K562 (cell line): ENCODE data around the gene ZNF559. TPM values are rescaled to one million over a fixed set of nuclear protein-coding genes. Genes with fewer than 3 reads are reported as not detected.

Source experiments
- ATAC-seq: fragments of 200-7000 bp; cut with Tn5 transposase; 3 replicates; pipeline ENCODE4 v1.9.1; 2020; ENCODE audit warnings: moderate library complexity
- BruUV-seq: library from RNA; stranded (reverse); fragments of 400-500 nt; replicated peaks from 2 replicates; lab custom pipeline; 2021; lab: Mats Ljungman, UMichigan
- CTCF ChIA-PET: fragments of 300-600 bp; formaldehyde crosslinking; extraction: SDS; loops from one replicate; lab custom pipeline; 2021; ENCODE audit warnings: low intra/inter-chr PET ratio; lab: Yijun Ruan, JAX
- POLR2A ChIA-PET: fragments of 300-600, 350-650 bp; sonication (Branson Sonifier 250); formaldehyde crosslinking; extraction: SDS; loops from one replicate; lab custom pipeline; 2021; ENCODE audit warnings: antibody characterized with exemption, inconsistent platforms; lab: Yijun Ruan, JAX
- DNase-seq, 4 experiments: peaks; one replicate each; pipeline versions ENCODE4 v3.0.0 to v3.0.0-alpha.2; 2011 to 2018; ENCODE audit warnings: low spot score in 3 of 4, mixed read lengths in 3 of 4; ENCODE audit errors: extremely low read depth in 1 of 4
- FAIRE-seq: peaks from 2 replicates; lab custom pipeline; 2011; peaks lifted over from hg19 to GRCh38; lab: Jason Lieb, UNC
- H2AFZ ChIP-seq: 2 replicates; pipeline ENCODE4 v1.6.0; 2011; ENCODE audit warnings: low read depth, low read length, control low read depth, inconsistent platforms
- H3K27ac ChIP-seq: fragments of 200-600 bp; 3 replicates; pipeline ENCODE4 v1.8.0; 2011; ENCODE audit warnings: low read depth, mild to moderate bottlenecking, control low read depth, inconsistent platforms, low read length, moderate library complexity, mixed read lengths; ENCODE audit errors: extremely low read depth
- H3K27me3 ChIP-seq, 2 experiments: fragments of 300-600 bp in 1 of 2; 2 replicates in 1 of 2; 3 replicates in 1 of 2; pipeline versions ENCODE4 v1.6.0 to v1.8.0; 2011; ENCODE audit warnings: inconsistent platforms in 2 of 2, low read length in 2 of 2, mild to moderate bottlenecking in 1 of 2, mixed read lengths in 1 of 2, moderate library complexity in 1 of 2; ENCODE audit not compliant: control insufficient read depth in 2 of 2, insufficient read depth in 2 of 2
- H3K36me3 ChIP-seq: fragments of 300-600 bp; 3 replicates; pipeline ENCODE4 v1.8.0; 2011; ENCODE audit warnings: mild to moderate bottlenecking, low read length, inconsistent platforms; ENCODE audit not compliant: control insufficient read depth, insufficient read depth
- H3K4me1 ChIP-seq, 2 experiments: fragments of 200-600 bp in 1 of 2; replicated peaks in 1 of 2; 2 replicates in 1 of 2; 3 replicates in 1 of 2; pipeline versions ENCODE4 v1.5.1 to v1.8.0; 2011; ENCODE audit warnings: inconsistent platforms in 2 of 2, low read length in 2 of 2, mild to moderate bottlenecking in 1 of 2, mixed read lengths in 1 of 2, moderate library complexity in 1 of 2; ENCODE audit not compliant: control insufficient read depth in 2 of 2, insufficient read depth in 2 of 2
- H3K4me2 ChIP-seq: 2 replicates; pipeline ENCODE4 v1.6.1; 2011; ENCODE audit warnings: low read length, control low read depth, inconsistent platforms, mixed read lengths; ENCODE audit not compliant: insufficient read depth
- H3K4me3 ChIP-seq: fragments of 200-600 bp; sonication (generic), shearing (Covaris generic); 2 replicates; pipeline ENCODE4 v1.5.1; 2016; ENCODE audit warnings: control low read depth, inconsistent platforms
- H3K79me2 ChIP-seq: fragments of 200-600 bp; 3 replicates; pipeline ENCODE4 v1.8.0; 2011; ENCODE audit warnings: low read length, inconsistent platforms; ENCODE audit not compliant: control insufficient read depth, insufficient read depth
- H3K9ac ChIP-seq, 2 experiments: 2 replicates each; pipeline versions ENCODE4 v1.6.0 to v1.6.1; 2011; ENCODE audit warnings: low read depth in 2 of 2, low read length in 2 of 2, control low read depth in 1 of 2, inconsistent platforms in 1 of 2, mild to moderate bottlenecking in 1 of 2, mixed read lengths in 1 of 2; ENCODE audit not compliant: insufficient read depth in 1 of 2
- H3K9me1 ChIP-seq: one replicate; pipeline ENCODE4 v1.6.0; 2011; ENCODE audit warnings: inconsistent platforms, mild to moderate bottlenecking, low read length, moderate library complexity; ENCODE audit not compliant: control insufficient read depth, insufficient read depth
- H3K9me3 ChIP-seq: replicated peaks from 2 replicates; pipeline ENCODE4 v1.5.1; 2011; ENCODE audit warnings: low read depth, low read length, inconsistent platforms; ENCODE audit not compliant: control insufficient read depth, insufficient read depth
- H4K20me1 ChIP-seq: replicated peaks from 2 replicates; pipeline ENCODE4 v1.6.1; 2011; ENCODE audit warnings: low read length, inconsistent platforms, mixed read lengths; ENCODE audit not compliant: control insufficient read depth, insufficient read depth
- CHCHD3 ChIP-seq: fragments of 250-450 bp; sonication (Bioruptor Pico); IDR thresholded peaks from 2 replicates; pipeline ENCODE4 v2.1.2; 2022; ENCODE audit warnings: mild to moderate bottlenecking
- TFAP4 ChIP-seq: sonication (generic); formaldehyde crosslinking; IDR thresholded peaks from 2 replicates; pipeline ENCODE4 v1.8.0; 2022; ENCODE audit warnings: missing genetic modification reagents, mild to moderate bottlenecking, moderate library complexity, borderline replicate concordance
- YY1 ChIP-seq, 3 experiments: IDR thresholded peaks; 2 replicates each; pipeline ENCODE4 v1.6.1; 2011; ENCODE audit warnings: low read length in 2 of 3, mild to moderate bottlenecking in 2 of 3, moderate library complexity in 2 of 3, borderline replicate concordance in 1 of 3, control low read depth in 1 of 3, low read depth in 1 of 3; ENCODE audit not compliant: insufficient read depth in 3 of 3, insufficient replicate concordance in 2 of 3, control insufficient read depth in 1 of 3, insufficient read length in 1 of 3; ENCODE audit errors: extremely low read depth in 1 of 3
- ZBTB1 ChIP-seq: sonication (generic); formaldehyde crosslinking; IDR thresholded peaks from 2 replicates; pipeline ENCODE4 v1.8.1; 2023; ENCODE audit warnings: missing genetic modification reagents, low read depth, mild to moderate bottlenecking, borderline replicate concordance
- ZFP30 ChIP-seq: fragments of 250-450 bp; sonication (Bioruptor Pico); IDR thresholded peaks from 2 replicates; pipeline ENCODE4 v1.8.0; 2022; ENCODE audit warnings: moderate library complexity, mild to moderate bottlenecking, inconsistent platforms, borderline replicate concordance
- ZNF717 ChIP-seq: fragments of 250-450 bp; sonication (Bioruptor Pico); IDR thresholded peaks from 2 replicates; pipeline ENCODE4 v1.5.0; 2021
- WGBS: fragments of 100-300 bp; shearing (Covaris generic); methylation state at CpG from one replicate; pipeline ENCODE4 v1.1.6; 2016; ENCODE audit warnings: low coverage, mixed read lengths; ENCODE audit not compliant: insufficient coverage; ENCODE audit errors: missing lambda C conversion rate; 5-methylcytosine and 5-hydroxymethylcytosine counted together
- in situ Hi-C: fragments of 300-500 bp; cut with MboI; formaldehyde crosslinking; loops from 4 replicates; pipeline ENCODE4 v1.15.0; 2018; ENCODE audit warnings: inconsistent platforms, mixed read lengths
- intact Hi-C: fragments of 100-400 bp; cut with micrococcal nuclease; formaldehyde crosslinking; loops from 2 replicates; pipeline ENCODE4 v1.14.2; 2022
- polyA plus RNA-seq, 8 experiments: library from polyadenylated mRNA; depleted of rRNA in 4 of 8; stranded (reverse) in 5 of 8; unstranded in 3 of 8; fragments of >200 nt; fragmentation: Nextera tagmentation in 2 of 8; fragmentation: Illumina TruSeq in 1 of 8; extraction: Ambion mirVana in 2 of 8; extraction: Trizol in 1 of 8; gene quantifications; 2 replicates each; pipeline versions ENCODE4 v1.2.1 to v1.2.3, GENCODE V29; 2011 to 2014; ENCODE audit warnings: inconsistent platforms in 1 of 8, missing spikeins in 1 of 8
- total RNA-seq, 7 experiments: library from RNA; depleted of rRNA in 6 of 7; stranded (reverse); fragments of >200 nt in 6 of 7; fragmentation: Illumina TruSeq in 2 of 7; extraction: Trizol in 2 of 7; gene quantifications; 2 replicates each; pipeline versions ENCODE4 v1.2.1 to v1.2.3, GENCODE V29; 2011 to 2021; ENCODE audit warnings: low replicate concordance in 1 of 7
- TF ChIP-seq, protein P1 (sequence below), 2 experiments: fragments of 250-450 bp in 1 of 2; fragments of 450-650 bp in 1 of 2; sonication (Bioruptor Pico) in 1 of 2; IDR thresholded peaks; 2 replicates each; pipeline versions ENCODE4 v1.6.1 to v1.8.0; 2016 to 2021; ENCODE audit warnings: mild to moderate bottlenecking in 2 of 2, moderate library complexity in 2 of 2, missing compliant biosample characterization in 1 of 2, missing genetic modification characterization in 1 of 2
- TF ChIP-seq, protein P2 (sequence below): fragments of 250-450 bp; sonication (Bioruptor Pico); IDR thresholded peaks from 2 replicates; pipeline ENCODE4 v1.8.0; 2022; ENCODE audit warnings: inconsistent platforms, mild to moderate bottlenecking, moderate library complexity, borderline replicate concordance
- TF ChIP-seq, protein P3 (sequence below), 2 experiments: fragments of 450-650 bp in 1 of 2; sonication (generic) in 1 of 2; formaldehyde crosslinking in 1 of 2; IDR thresholded peaks in 1 of 2; conservative IDR thresholded peaks in 1 of 2; 2 replicates each; pipeline versions ENCODE4 v1.6.1 to v1.8.1; 2016 to 2023; ENCODE audit warnings: mild to moderate bottlenecking in 2 of 2, moderate library complexity in 2 of 2, inconsistent platforms in 1 of 2, missing genetic modification reagents in 1 of 2
- TF ChIP-seq, protein P4 (sequence below): fragments of 450-650 bp; formaldehyde crosslinking; IDR thresholded peaks from 2 replicates; pipeline ENCODE4 v1.4.0; 2020; ENCODE audit warnings: mild to moderate bottlenecking, moderate library complexity
- TF ChIP-seq, protein P5 (sequence below): fragments of 200-800 bp; sonication (Bioruptor generic); IDR thresholded peaks from 2 replicates; pipeline ENCODE4 v1.6.1; 2017; ENCODE audit warnings: missing genetic modification characterization, missing compliant biosample characterization

ZNF559 gene
- total and polyA plus RNA-seq, 9 of the 15 experiments (the other 6 are each of a cell fraction or from before 2014, with no cell fraction given), result 4.0 to 21.5 (median 11.5) TPM

GRCh38 chr19:9354651-9355050, 30.7 kb downstream of the ZNF559 start (continued):
- TF ChIP-seq ZFP30, result no peak
- TF ChIP-seq YY1 (IDR thresholded peaks at IDR 0.05; ENCODE audit: borderline replicate concordance in 1 of 3, control insufficient read depth in 1 of 3, extremely low read depth in 1 of 3, insufficient read depth in 3 of 3, insufficient read length in 1 of 3, insufficient replicate concordance in 2 of 3, low read depth in 1 of 3, low read length in 2 of 3), result no peak

- Histone ChIP-seq H3K9me3 (no peaks in the 10 kb centered on the region), H3K79me2 (no peaks in the 10 kb centered on the region), H4K20me1 (no peaks in the 10 kb centered on the region), H3K4me2 (peak within 1 kb of the TSS; percentile 68), H3K9ac (no peak within 1 kb of the TSS), H3K9me1 (no peaks in the 10 kb centered on the region), H3K27ac (no peak within 1 kb of the TSS), H3K4me1 (peaks cover 0 to 6% of the 10 kb centered on the region in 2 experiments; a peak in 2 of 5 replicates), H3K36me3 (no peaks in the 10 kb centered on the region), H2AFZ (peak within 1 kb of the TSS; percentile 76), H3K27me3 (peaks cover 3 to 8% of the 10 kb centered on the region in 2 experiments; a peak in 2 of 5 replicates), H3K4me3 (peak within 1 kb of the TSS; percentile 42)
- ATAC-seq (peak; percentile 81), DNase-seq (peak; percentile 22 to 28 (median 25)), FAIRE-seq (no peak)
- CTCF ChIA-PET, result no interaction called here
- in situ Hi-C loops (no loop called here), intact Hi-C loops (no loop called here)
- WGBS, result 6% methylated on average over 28 of the region's 28 CpGs
- POLR2A ChIA-PET, result no interaction called here
- BruUV-seq, result no TSS peak
- TF ChIP-seq, protein P1, sequence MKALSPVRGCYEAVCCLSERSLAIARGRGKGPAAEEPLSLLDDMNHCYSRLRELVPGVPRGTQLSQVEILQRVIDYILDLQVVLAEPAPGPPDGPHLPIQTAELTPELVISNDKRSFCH (CRISPR knock-in tag; IDR thresholded peaks at IDR 0.05), result no peak
- TF ChIP-seq, protein P1 (tag; IDR thresholded peaks at IDR 0.05), result no peak
- TF ChIP-seq TFAP4 (CRISPR knock-in tag), result peak; percentile 62; the same call in 1 of the 2 replicates
- TF ChIP-seq CHCHD3 (CRISPR knock-in tag), result no peak
- TF ChIP-seq, protein P2, sequence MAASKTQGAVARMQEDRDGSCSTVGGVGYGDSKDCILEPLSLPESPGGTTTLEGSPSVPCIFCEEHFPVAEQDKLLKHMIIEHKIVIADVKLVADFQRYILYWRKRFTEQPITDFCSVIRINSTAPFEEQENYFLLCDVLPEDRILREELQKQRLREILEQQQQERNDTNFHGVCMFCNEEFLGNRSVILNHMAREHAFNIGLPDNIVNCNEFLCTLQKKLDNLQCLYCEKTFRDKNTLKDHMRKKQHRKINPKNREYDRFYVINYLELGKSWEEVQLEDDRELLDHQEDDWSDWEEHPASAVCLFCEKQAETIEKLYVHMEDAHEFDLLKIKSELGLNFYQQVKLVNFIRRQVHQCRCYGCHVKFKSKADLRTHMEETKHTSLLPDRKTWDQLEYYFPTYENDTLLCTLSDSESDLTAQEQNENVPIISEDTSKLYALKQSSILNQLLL, result no peak
- no peak for TF ChIP-seq ZNF717
- TF ChIP-seq, protein P3, sequence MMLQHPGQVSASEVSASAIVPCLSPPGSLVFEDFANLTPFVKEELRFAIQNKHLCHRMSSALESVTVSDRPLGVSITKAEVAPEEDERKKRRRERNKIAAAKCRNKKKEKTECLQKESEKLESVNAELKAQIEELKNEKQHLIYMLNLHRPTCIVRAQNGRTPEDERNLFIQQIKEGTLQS (IDR thresholded peaks at IDR 0.05), result no peak
- TF ChIP-seq, protein P3 (CRISPR knock-in tag; conservative IDR thresholded peaks at IDR 0.05), result no peak
- TF ChIP-seq ZBTB1 (CRISPR knock-in tag), result no peak
- TF ChIP-seq, protein P4, sequence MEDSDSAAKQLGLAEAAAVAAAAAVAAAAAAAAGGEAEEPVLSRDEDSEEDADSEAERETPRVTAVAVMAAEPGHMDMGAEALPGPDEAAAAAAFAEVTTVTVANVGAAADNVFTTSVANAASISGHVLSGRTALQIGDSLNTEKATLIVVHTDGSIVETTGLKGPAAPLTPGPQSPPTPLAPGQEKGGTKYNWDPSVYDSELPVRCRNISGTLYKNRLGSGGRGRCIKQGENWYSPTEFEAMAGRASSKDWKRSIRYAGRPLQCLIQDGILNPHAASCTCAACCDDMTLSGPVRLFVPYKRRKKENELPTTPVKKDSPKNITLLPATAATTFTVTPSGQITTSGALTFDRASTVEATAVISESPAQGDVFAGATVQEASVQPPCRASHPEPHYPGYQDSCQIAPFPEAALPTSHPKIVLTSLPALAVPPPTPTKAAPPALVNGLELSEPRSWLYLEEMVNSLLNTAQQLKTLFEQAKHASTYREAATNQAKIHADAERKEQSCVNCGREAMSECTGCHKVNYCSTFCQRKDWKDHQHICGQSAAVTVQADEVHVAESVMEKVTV, result no peak
- TF ChIP-seq, protein P5, sequence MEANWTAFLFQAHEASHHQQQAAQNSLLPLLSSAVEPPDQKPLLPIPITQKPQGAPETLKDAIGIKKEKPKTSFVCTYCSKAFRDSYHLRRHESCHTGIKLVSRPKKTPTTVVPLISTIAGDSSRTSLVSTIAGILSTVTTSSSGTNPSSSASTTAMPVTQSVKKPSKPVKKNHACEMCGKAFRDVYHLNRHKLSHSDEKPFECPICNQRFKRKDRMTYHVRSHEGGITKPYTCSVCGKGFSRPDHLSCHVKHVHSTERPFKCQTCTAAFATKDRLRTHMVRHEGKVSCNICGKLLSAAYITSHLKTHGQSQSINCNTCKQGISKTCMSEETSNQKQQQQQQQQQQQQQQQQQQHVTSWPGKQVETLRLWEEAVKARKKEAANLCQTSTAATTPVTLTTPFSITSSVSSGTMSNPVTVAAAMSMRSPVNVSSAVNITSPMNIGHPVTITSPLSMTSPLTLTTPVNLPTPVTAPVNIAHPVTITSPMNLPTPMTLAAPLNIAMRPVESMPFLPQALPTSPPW (CRISPR knock-in tag), result peak; percentile 61; the same call in 1 of the 2 replicates
These were observed 38.9 kb downstream of the ZNF559 start, which contains the start of gene ZNF177 for GRCh38 chr19:9362905-9363304. TSS of gene ZNF177 (plus strand) at chr19:9363013. CDS start at chr19:9378312, 15,299 bp downstream.
